CD4-positive, alpha-beta memory T cell (primary cell): ENCODE data around the gene FANCC. TPM values are rescaled to one million over a fixed set of nuclear protein-coding genes. Genes with fewer than 3 reads are reported as not detected.

Source experiments
- CTCF ChIA-PET: fragments of 350-600 bp; sonication (Branson Sonifier 250); formaldehyde crosslinking; loops from one replicate; lab custom pipeline; 2021; ENCODE audit warnings: inconsistent platforms; ENCODE audit not compliant: partially characterized antibody; lab: Charles Lee
- POLR2A ChIA-PET: fragments of 350-600 bp; sonication (Branson Sonifier 250); formaldehyde crosslinking; loops from one replicate; lab custom pipeline; 2021; ENCODE audit not compliant: partially characterized antibody; lab: Charles Lee
- DNase-seq, 5 donors: peaks; one replicate each; pipeline versions ENCODE4 v3.0.0 to v3.0.0-alpha.2; 2020 to 2022; ENCODE audit warnings: mixed read lengths in 1 of 5
- H3K27ac ChIP-seq: one replicate; pipeline ENCODE4 v1.7.0; 2013; ENCODE audit warnings: low read depth, low read length
- H3K27me3 ChIP-seq: 2 replicates; pipeline ENCODE4 v1.7.0; 2013; ENCODE audit warnings: mild to moderate bottlenecking, low read length, moderate library complexity; ENCODE audit not compliant: insufficient read depth
- H3K36me3 ChIP-seq: 2 replicates; pipeline ENCODE4 v1.7.0; 2013; ENCODE audit warnings: mild to moderate bottlenecking, low read length, moderate library complexity; ENCODE audit not compliant: insufficient read depth
- H3K4me1 ChIP-seq: 2 replicates; pipeline ENCODE4 v1.7.0; 2013; ENCODE audit warnings: mild to moderate bottlenecking, low read length, moderate library complexity; ENCODE audit not compliant: insufficient read depth
- H3K4me3 ChIP-seq, 2 donors: one replicate each; pipeline ENCODE4 v1.7.0; 2013; ENCODE audit warnings: low read length in 2 of 2, mild to moderate bottlenecking in 1 of 2
- H3K9me3 ChIP-seq, 2 donors: one replicate each; pipeline ENCODE4 v1.7.0; 2013; ENCODE audit warnings: low read length in 2 of 2, control low read depth in 1 of 2; ENCODE audit not compliant: control insufficient read depth in 1 of 2
- H3K27ac Mint-ChIP-seq, 7 donors: one replicate each; pipeline ENCODE4 v1.8.0; 2020 to 2021; ENCODE audit warnings: mixed read lengths in 7 of 7, mild to moderate bottlenecking in 6 of 7, inconsistent platforms in 3 of 7, moderate library complexity in 3 of 7
- H3K27me3 Mint-ChIP-seq, 2 donors: one replicate each; pipeline ENCODE4 v1.8.0; 2020 to 2021; ENCODE audit warnings: mixed read lengths in 2 of 2
- H3K36me3 Mint-ChIP-seq, 2 donors: one replicate each; pipeline ENCODE4 v1.8.0; 2020 to 2021; ENCODE audit warnings: mixed read lengths in 2 of 2, inconsistent platforms in 1 of 2, mild to moderate bottlenecking in 1 of 2
- H3K4me1 Mint-ChIP-seq, 4 donors: one replicate each; pipeline ENCODE4 v1.8.0; 2020 to 2021; ENCODE audit warnings: mixed read lengths in 4 of 4, mild to moderate bottlenecking in 1 of 4
- H3K4me3 Mint-ChIP-seq, 8 donors: one replicate each; pipeline ENCODE4 v1.8.0; 2020 to 2021; ENCODE audit warnings: mixed read lengths in 8 of 8, mild to moderate bottlenecking in 7 of 8, moderate library complexity in 6 of 8, inconsistent platforms in 3 of 8
- H3K9me3 Mint-ChIP-seq, 8 donors: one replicate each; pipeline ENCODE4 v1.8.0; 2020 to 2021; ENCODE audit warnings: mixed read lengths in 8 of 8, mild to moderate bottlenecking in 5 of 8, inconsistent platforms in 3 of 8, moderate library complexity in 1 of 8
- intact Hi-C: fragments of 100-400 bp; cut with micrococcal nuclease; formaldehyde crosslinking; loops from one replicate; pipeline ENCODE4 v1.15.1; 2023
- polyA plus RNA-seq, 2 donors: library from polyadenylated mRNA; unstranded; fragments of 300-500 nt; fragmentation: Illumina TruSeq; gene quantifications; one replicate each; pipeline ENCODE4 v1.2.3, GENCODE V29; 2021
- total RNA-seq, 2 experiments: library from RNA; stranded (reverse); gene quantifications; one replicate each; pipeline ENCODE4 v1.2.3, GENCODE V29; 2021

FANCC gene
- total and polyA plus RNA-seq, 4 experiments from 2014 or later = 0.77 to 4.9 (median 3.6) TPM

GRCh38 chr9:95181226-95181818 lies 136.2 kb downstream of the FANCC start:
- Histone ChIP-seq H3K4me3 (no peak overlapping the region), H3K36me3 (no peaks in the 10 kb centered on the region), H3K27me3 (no peaks in the 10 kb centered on the region), H3K27ac (no peak overlapping the region), H3K9me3 (no peaks in the 10 kb centered on the region), H3K4me1 (no peaks in the 10 kb centered on the region)
- Mint-ChIP-seq H3K4me1 (no peaks in the 10 kb centered on the region), H3K36me3 (no peaks in the 10 kb centered on the region), H3K4me3 (no peak overlapping the region), H3K9me3 (no peaks in the 10 kb centered on the region), H3K27ac (no peak overlapping the region), H3K27me3 (no peaks in the 10 kb centered on the region)
- intact Hi-C loops = loop anchor here (1.0 kb wide), 1 partner anchor 500 kb away; no protein-coding TSS in a partner anchor
- ChIA-PET POLR2A (no interaction called here), CTCF (interaction anchor here (1.1 to 2.8 kb wide), 6 partner anchors 8 to 500 kb away, joined by 3 to 19 read pairs (median 4); no protein-coding TSS in a partner anchor)
- peak in 3 of 5 donors; percentile 8 to 9 (median 8) for DNase-seq

- no peaks in the 10 kb centered on the region for H3K4me1 Mint-ChIP-seq
- no peak for DNase-seq
- H3K4me1 ChIP-seq = no peaks in the 10 kb centered on the region
- ChIA-PET CTCF (interaction anchor here (0.6 to 5.1 kb wide), 4 partner anchors 10 to 1041 kb away, joined by 3 to 33 read pairs (median 3); no protein-coding TSS in a partner anchor), POLR2A (interaction anchor here (0.6 to 0.7 kb wide), 2 partner anchors 114 to 162 kb away, joined by 3 read pairs; no protein-coding TSS in a partner anchor)
- no peak overlapping the region for H3K4me3 ChIP-seq
- intact Hi-C loops = no loop called here
- H3K4me3 Mint-ChIP-seq = no peak overlapping the region
- no peaks in the 10 kb centered on the region for H3K36me3 Mint-ChIP-seq
- no peaks in the 10 kb centered on the region for H3K36me3 ChIP-seq
- H3K9me3 ChIP-seq = no peaks in the 10 kb centered on the region
- H3K27me3 Mint-ChIP-seq = no peaks in the 10 kb centered on the region
- H3K9me3 Mint-ChIP-seq = no peaks in the 10 kb centered on the region
- H3K27ac ChIP-seq = no peak overlapping the region
- H3K27ac Mint-ChIP-seq = no peak overlapping the region
- H3K27me3 ChIP-seq = no peaks in the 10 kb centered on the region
Measured at GRCh38 chr9:95177617-95178016, 139.9 kb downstream of the FANCC start.

GRCh38 chr9:95176755-95177319 lies 140.7 kb downstream of the FANCC start:
- Mint-ChIP-seq H3K4me1 (no peaks in the 10 kb centered on the region), H3K9me3 (no peaks in the 10 kb centered on the region), H3K27ac (no peak overlapping the region), H3K27me3 (no peaks in the 10 kb centered on the region), H3K4me3 (no peak overlapping the region), H3K36me3 (no peaks in the 10 kb centered on the region)
- Histone ChIP-seq H3K36me3 (no peaks in the 10 kb centered on the region), H3K27me3 (no peaks in the 10 kb centered on the region), H3K27ac (no peak overlapping the region), H3K4me1 (no peaks in the 10 kb centered on the region), H3K9me3 (no peaks in the 10 kb centered on the region), H3K4me3 (no peak overlapping the region)
- intact Hi-C loops = no loop called here
- POLR2A ChIA-PET = no interaction called here
- CTCF ChIA-PET = interaction anchor here (1.1 to 5.1 kb wide), 2 partner anchors 9 to 496 kb away, joined by 3 to 33 read pairs; no protein-coding TSS in a partner anchor
- DNase-seq = no peak

GRCh38 chr9:95175523-95175922 lies 142.0 kb downstream of the FANCC start:
- H3K36me3 ChIP-seq = no peaks in the 10 kb centered on the region
- no peak overlapping the region for H3K27ac Mint-ChIP-seq
- no peak overlapping the region for H3K4me3 ChIP-seq
- H3K27me3 ChIP-seq = no peaks in the 10 kb centered on the region
- no peak for DNase-seq
- no peaks in the 10 kb centered on the region for H3K9me3 ChIP-seq
- no peaks in the 10 kb centered on the region for H3K9me3 Mint-ChIP-seq
- no peaks in the 10 kb centered on the region for H3K36me3 Mint-ChIP-seq
- no peak overlapping the region for H3K4me3 Mint-ChIP-seq
- CTCF ChIA-PET = interaction anchor here (1.1 kb wide), 1 partner anchor 494 kb away, joined by 6 read pairs; no protein-coding TSS in a partner anchor
- POLR2A ChIA-PET = no interaction called here
- no peaks in the 10 kb centered on the region for H3K4me1 ChIP-seq
- no peaks in the 10 kb centered on the region for H3K4me1 Mint-ChIP-seq
- intact Hi-C loops = no loop called here
- H3K27ac ChIP-seq = no peak overlapping the region
- H3K27me3 Mint-ChIP-seq = no peaks in the 10 kb centered on the region

- no peaks in the 10 kb centered on the region for H3K4me1 Mint-ChIP-seq
Measured at GRCh38 chr9:95174038-95174437, 143.5 kb downstream of the FANCC start.

GRCh38 chr9:95171596-95171995 lies 145.9 kb downstream of the FANCC start:
- Histone ChIP-seq H3K27ac (no peak overlapping the region), H3K4me3 (no peak overlapping the region), H3K27me3 (no peaks in the 10 kb centered on the region), H3K9me3 (no peaks in the 10 kb centered on the region), H3K4me1 (no peaks in the 10 kb centered on the region), H3K36me3 (no peaks in the 10 kb centered on the region)
- peaks cover 3 to 6% of the 10 kb centered on the region in 2 donors for H3K36me3 Mint-ChIP-seq
- CTCF ChIA-PET = interaction anchor here (0.8 kb wide), 2 partner anchors 9 to 40 kb away, joined by 3 read pairs; no protein-coding TSS in a partner anchor
- H3K27ac Mint-ChIP-seq = no peak overlapping the region
- H3K4me1 Mint-ChIP-seq = peaks cover 0 to 5% (median 3%) of the 10 kb centered on the region in 4 donors
- no peak for DNase-seq
- no peak overlapping the region for H3K4me3 Mint-ChIP-seq
- intact Hi-C loops = no loop called here
- peaks cover 0 to 4% (median 0%) of the 10 kb centered on the region in 8 donors for H3K9me3 Mint-ChIP-seq
- no peaks in the 10 kb centered on the region for H3K27me3 Mint-ChIP-seq
- POLR2A ChIA-PET = no interaction called here

More at GRCh38 chr9:95174038-95174437, 143.5 kb downstream of the FANCC start:
- Mint-ChIP-seq H3K9me3 (no peaks in the 10 kb centered on the region), H3K27ac (no peak overlapping the region), H3K27me3 (no peaks in the 10 kb centered on the region), H3K36me3 (no peaks in the 10 kb centered on the region), H3K4me3 (no peak overlapping the region)
- Histone ChIP-seq H3K4me3 (no peak overlapping the region), H3K4me1 (no peaks in the 10 kb centered on the region), H3K27ac (no peak overlapping the region), H3K9me3 (no peaks in the 10 kb centered on the region), H3K36me3 (no peaks in the 10 kb centered on the region), H3K27me3 (no peaks in the 10 kb centered on the region)
- no peak for DNase-seq
- intact Hi-C loops = no loop called here
- ChIA-PET CTCF (interaction anchor here (1.1 kb wide), 1 partner anchor 46 kb away, joined by 3 read pairs; no protein-coding TSS in a partner anchor), POLR2A (no interaction called here)

- CTCF ChIA-PET = interaction anchor here (0.8 kb wide), 2 partner anchors 10 to 40 kb away, joined by 3 read pairs; no protein-coding TSS in a partner anchor
- no peaks in the 10 kb centered on the region for H3K9me3 ChIP-seq
- H3K4me3 ChIP-seq = no peak overlapping the region
- no peak for DNase-seq
- peaks cover 0 to 5% (median 3%) of the 10 kb centered on the region in 4 donors for H3K4me1 Mint-ChIP-seq
- intact Hi-C loops = no loop called here
- no peak overlapping the region for H3K27ac Mint-ChIP-seq
- H3K27me3 ChIP-seq = no peaks in the 10 kb centered on the region
- H3K36me3 Mint-ChIP-seq = peaks cover 3 to 6% of the 10 kb centered on the region in 2 donors
- H3K4me3 Mint-ChIP-seq = no peak overlapping the region
- H3K36me3 ChIP-seq = no peaks in the 10 kb centered on the region
- POLR2A ChIA-PET = no interaction called here
- H3K9me3 Mint-ChIP-seq = peaks cover 0 to 4% (median 0%) of the 10 kb centered on the region in 8 donors
- no peaks in the 10 kb centered on the region for H3K4me1 ChIP-seq
- H3K27me3 Mint-ChIP-seq = no peaks in the 10 kb centered on the region
- H3K27ac ChIP-seq = no peak overlapping the region
Measured at GRCh38 chr9:95171001-95171400, 146.5 kb downstream of the FANCC start.
